ENCODE measurements around the gene ZCCHC14.

- TF ChIP-seq, protein P1, sequence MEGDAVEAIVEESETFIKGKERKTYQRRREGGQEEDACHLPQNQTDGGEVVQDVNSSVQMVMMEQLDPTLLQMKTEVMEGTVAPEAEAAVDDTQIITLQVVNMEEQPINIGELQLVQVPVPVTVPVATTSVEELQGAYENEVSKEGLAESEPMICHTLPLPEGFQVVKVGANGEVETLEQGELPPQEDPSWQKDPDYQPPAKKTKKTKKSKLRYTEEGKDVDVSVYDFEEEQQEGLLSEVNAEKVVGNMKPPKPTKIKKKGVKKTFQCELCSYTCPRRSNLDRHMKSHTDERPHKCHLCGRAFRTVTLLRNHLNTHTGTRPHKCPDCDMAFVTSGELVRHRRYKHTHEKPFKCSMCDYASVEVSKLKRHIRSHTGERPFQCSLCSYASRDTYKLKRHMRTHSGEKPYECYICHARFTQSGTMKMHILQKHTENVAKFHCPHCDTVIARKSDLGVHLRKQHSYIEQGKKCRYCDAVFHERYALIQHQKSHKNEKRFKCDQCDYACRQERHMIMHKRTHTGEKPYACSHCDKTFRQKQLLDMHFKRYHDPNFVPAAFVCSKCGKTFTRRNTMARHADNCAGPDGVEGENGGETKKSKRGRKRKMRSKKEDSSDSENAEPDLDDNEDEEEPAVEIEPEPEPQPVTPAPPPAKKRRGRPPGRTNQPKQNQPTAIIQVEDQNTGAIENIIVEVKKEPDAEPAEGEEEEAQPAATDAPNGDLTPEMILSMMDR (IDR thresholded peaks at IDR 0.05) = no peak
- TF ChIP-seq POLR2A (IDR thresholded peaks at IDR 0.05) = no peak
These were observed 97.5 kb downstream of the ZCCHC14 start for GRCh38 chr16:87395181-87395842.
